HCT116 (cell line): ENCODE measurements around the gene HDAC10. TPM values are rescaled to one million over a fixed set of nuclear protein-coding genes. Genes with fewer than 3 reads are reported as not detected.
A peak's percentile ranks its signal among the peaks of the same experiment; 100 is the strongest.

Experiments used
- ATAC-seq: fragments of 200-7000 bp; cut with Tn5 transposase; 2 replicates; pipeline ENCODE4 v1.9.1; 2020; ENCODE audit warnings: mild to moderate bottlenecking, moderate library complexity
- BruUV-seq: library from RNA; stranded (reverse); fragments of 400-500 nt; replicated peaks from 2 replicates; lab custom pipeline; 2021; lab: Mats Ljungman, UMichigan
- CTCF ChIA-PET: fragments of 300-600 bp; sonication (Branson Sonifier 250); formaldehyde crosslinking; loops from one replicate; lab custom pipeline; 2021; ENCODE audit warnings: antibody characterized with exemption; lab: Charles Lee
- POLR2A ChIA-PET: fragments of 300-600, 350-600 bp; sonication (Branson Sonifier 250); formaldehyde crosslinking; loops from one replicate; lab custom pipeline; 2021; ENCODE audit warnings: antibody characterized with exemption; lab: Charles Lee
- RAD21 ChIA-PET, 2 experiments: fragments of 300-600 bp; sonication (Branson Sonifier 250); formaldehyde crosslinking; loops; one replicate each; lab custom pipeline; 2023; ENCODE audit warnings: low total read pairs in 2 of 2; ENCODE audit not compliant: uncharacterized antibody in 2 of 2, unreplicated experiment in 2 of 2, low non-redundant PET in 1 of 2; lab: Charles Lee
- DNase-seq: peaks from one replicate; pipeline ENCODE4 v3.0.0-alpha.2; 2010; ENCODE audit warnings: low read depth, low spot score
- H2AFZ ChIP-seq: fragments of 200-600 bp; shearing (Covaris generic), sonication (generic); 2 replicates; pipeline ENCODE4 v1.6.1; 2017; ENCODE audit warnings: low read depth, mixed run types, mixed read lengths, antibody characterized with exemption, low read length; ENCODE audit not compliant: poor library complexity, severe bottlenecking
- H3K27ac ChIP-seq: 2 replicates; pipeline ENCODE4 v1.5.1; 2012; ENCODE audit warnings: low read depth, low read length
- H3K27me3 ChIP-seq: fragments of 200-600 bp; sonication (generic); 2 replicates; pipeline ENCODE4 v1.6.1; 2016; ENCODE audit warnings: mixed run types, low read length, mixed read lengths; ENCODE audit not compliant: insufficient read depth
- H3K36me3 ChIP-seq, 2 experiments: fragments of 200-500 bp in 1 of 2; fragments of 200-600 bp in 1 of 2; sonication (Bioruptor generic) in 1 of 2; sonication (generic) in 1 of 2; 2 replicates each; pipeline versions ENCODE4 v1.5.1 to v1.6.1; 2014 to 2016; ENCODE audit warnings: low read length in 2 of 2, inconsistent platforms in 1 of 2, mixed read lengths in 1 of 2, mixed run types in 1 of 2; ENCODE audit not compliant: insufficient read depth in 2 of 2, control insufficient read depth in 1 of 2
- H3K4me1 ChIP-seq, 2 experiments: fragments of 200-600 bp in 1 of 2; sonication (generic) in 1 of 2; 2 replicates each; pipeline versions ENCODE4 v1.5.1 to v1.6.1; 2012 to 2017; ENCODE audit warnings: low read length in 2 of 2, inconsistent platforms in 1 of 2, mild to moderate bottlenecking in 1 of 2, mixed read lengths in 1 of 2, mixed run types in 1 of 2, moderate library complexity in 1 of 2; ENCODE audit not compliant: insufficient read depth in 2 of 2, control insufficient read depth in 1 of 2
- H3K4me2 ChIP-seq: fragments of 200-600 bp; sonication (generic); 2 replicates; pipeline ENCODE4 v1.6.1; 2017; ENCODE audit warnings: mixed run types, low read length, mixed read lengths
- H3K4me3 ChIP-seq, 2 experiments: fragments of 200-600 bp in 1 of 2; sonication (generic) in 1 of 2; replicated peaks in 1 of 2; 2 replicates each; pipeline ENCODE4 v1.5.1; 2011 to 2016; ENCODE audit warnings: low read length in 2 of 2, control low read depth in 1 of 2, low read depth in 1 of 2, mild to moderate bottlenecking in 1 of 2, mixed read lengths in 1 of 2, mixed run types in 1 of 2
- H3K79me2 ChIP-seq: fragments of 200-600 bp; sonication (generic); 2 replicates; pipeline ENCODE4 v1.6.1; 2017; ENCODE audit warnings: mild to moderate bottlenecking, mixed run types, low read length, moderate library complexity, mixed read lengths; ENCODE audit not compliant: insufficient read depth
- H3K9ac ChIP-seq: fragments of 200-600 bp; sonication (generic); 2 replicates; pipeline ENCODE4 v1.6.1; 2016; ENCODE audit warnings: low read length, mixed read lengths
- H3K9me2 ChIP-seq: fragments of 200-600 bp; sonication (generic), shearing (Covaris generic); 2 replicates; pipeline ENCODE4 v1.6.1; 2017; ENCODE audit warnings: mixed run types, mild to moderate bottlenecking, moderate library complexity; ENCODE audit not compliant: insufficient read depth
- H3K9me3 ChIP-seq, 2 experiments: fragments of 200-500 bp in 1 of 2; fragments of 200-600 bp in 1 of 2; sonication (Bioruptor generic) in 1 of 2; sonication (generic) in 1 of 2; 2 replicates each; pipeline ENCODE4 v1.6.1; 2014 to 2017; ENCODE audit warnings: low read length in 2 of 2, mixed read lengths in 2 of 2, inconsistent platforms in 1 of 2, low read depth in 1 of 2, mild to moderate bottlenecking in 1 of 2, mixed run types in 1 of 2, moderate library complexity in 1 of 2; ENCODE audit not compliant: control insufficient read depth in 1 of 2, insufficient read depth in 1 of 2
- H4K20me1 ChIP-seq: fragments of 200-600 bp; sonication (generic), shearing (Covaris generic); 2 replicates; pipeline ENCODE4 v1.6.1; 2017; ENCODE audit warnings: mixed run types, mild to moderate bottlenecking, moderate library complexity; ENCODE audit not compliant: insufficient read depth
- ELF1 ChIP-seq: IDR thresholded peaks from 2 replicates; pipeline ENCODE4 v1.6.1; 2012; ENCODE audit warnings: low read depth, borderline replicate concordance
- JUND ChIP-seq: IDR thresholded peaks from 2 replicates; pipeline ENCODE4 v1.6.1; 2012
- REST ChIP-seq: IDR thresholded peaks from 2 replicates; pipeline ENCODE4 v1.6.1; 2012; ENCODE audit warnings: low read depth
- ZFX ChIP-seq: fragments of 450-650 bp; IDR thresholded peaks from 2 replicates; pipeline ENCODE4 v1.6.1; 2017
- intact Hi-C: fragments of 100-400 bp; cut with micrococcal nuclease; formaldehyde crosslinking; loops from 2 replicates; pipeline ENCODE4 v1.10.0; 2022
- total RNA-seq: library from RNA; stranded (reverse); gene quantifications from one replicate; pipeline ENCODE4 v1.2.1, GENCODE V29; 2021; ENCODE audit not compliant: unreplicated experiment

Gene HDAC10
- total RNA-seq, 1 experiment from 2014 or later: 67.5 TPM

GRCh38 chr22:50253046-50253915 lies 2.2 kb upstream of the HDAC10 start:
- Histone ChIP-seq H2AFZ (no peak overlapping the region), H3K9ac (no peak overlapping the region), H3K36me3 (peaks cover 0 to 11% of the 10 kb centered on the region in 2 experiments; a peak in 2 of 4 replicates), H3K9me2 (no peaks in the 10 kb centered on the region), H3K4me1 (peaks cover 8 to 36% of the 10 kb centered on the region in 2 experiments; a peak in 3 of 4 replicates), H3K4me3 (no peak overlapping the region), H4K20me1 (no peaks in the 10 kb centered on the region), H3K27ac (peak overlapping the region; percentile 99; the same call in 1 of the 2 replicates), H3K4me2 (no peak overlapping the region), H3K79me2 (peaks cover 22% of the 10 kb centered on the region; the same call in 1 of the 2 replicates), H3K27me3 (no peaks in the 10 kb centered on the region), H3K9me3 (no peaks in the 10 kb centered on the region)
- no TSS peak for BruUV-seq
- POLR2A ChIA-PET: interaction anchor here (0.9 kb wide), 1 partner anchor 9 kb away, joined by 4 read pairs; no protein-coding TSS in a partner anchor
- CTCF ChIA-PET: interaction anchor here (0.6 to 3.0 kb wide), 7 partner anchors 8 to 90 kb away, joined by 3 to 17 read pairs (median 4); partner anchors contain the start of gene MAPK12
- TF ChIP-seq REST (no peak), JUND (no peak), ELF1 (no peak), ZFX (no peak)
- intact Hi-C loops: loop anchor here (5.0 kb wide), 1 partner anchor 244 kb away; no protein-coding TSS in a partner anchor
- ATAC-seq: no peak
- no peak for DNase-seq
- RAD21 ChIA-PET: interaction anchor here (0.6 to 1.3 kb wide), 4 partner anchors 71 to 113 kb away, joined by 3 to 5 read pairs (median 4); no protein-coding TSS in a partner anchor
